Erythroblast (primary cell): ENCODE results near the gene CTNNA3.

Experiments used
- GATA1 ChIP-seq: IDR thresholded peaks from 2 replicates; pipeline ENCODE4 v1.6.1; 2011; ENCODE audit warnings: low read depth, mild to moderate bottlenecking, control low read depth, low read length, moderate library complexity
- POLR2A ChIP-seq: IDR thresholded peaks from 2 replicates; pipeline ENCODE4 v1.6.1; 2011; ENCODE audit warnings: mild to moderate bottlenecking, low read length

- TF ChIP-seq POLR2A = no peak
- TF ChIP-seq GATA1 = no peak
These were observed 907.6 kb downstream of the CTNNA3 start for GRCh38 chr10:66788178-66788987.
